Inflammatory macrophage (primary cell): ENCODE measurements around the gene TMEM183A.

Experiments
- DNase-seq, 2 donors: peaks; one replicate each; pipeline ENCODE4 v3.0.0-alpha.2; 2020 to 2022

The TMEM183A gene

GRCh38 chr1:203069030-203069747 lies 62.0 kb downstream of the TMEM183A start:
- DNase-seq, result peak; percentile 41 to 73

- DNase-seq, result no peak
Measured at GRCh38 chr1:203072002-203072602, 64.9 kb downstream of the TMEM183A start.

- no peak for DNase-seq
Measured at GRCh38 chr1:203072911-203073310, 65.7 kb downstream of the TMEM183A start.

GRCh38 chr1:203073469-203073868 lies 66.3 kb downstream of the TMEM183A start:
- no peak for DNase-seq
